ENCODE results near the gene COPB1.

The COPB1 gene

GRCh38 chr11:14542324-14542723, 42.7 kb upstream of the COPB1 start:
- DNase-seq, result no peak
- Histone ChIP-seq H3K36me3 (no peaks in the 10 kb centered on the region), H3K27ac (no peak overlapping the region)

GRCh38 chr11:14541192-14541947, 41.8 kb upstream of the COPB1 start:
- no peak for TF ChIP-seq CTCF (IDR thresholded peaks at IDR 0.05; ENCODE audit: low read depth, low read length)
- Histone ChIP-seq H3K36me3 (no peaks in the 10 kb centered on the region), H3K27me3 (ENCODE audit: insufficient read depth, low read depth, severe bottlenecking) (no peaks in the 10 kb centered on the region), H3K4me3 (ENCODE audit: low read depth, low read length) (no peak overlapping the region), H3K27ac (no peak overlapping the region), H3K9me3 (ENCODE audit: severe bottlenecking) (no peaks in the 10 kb centered on the region)
- no peak for DNase-seq

More at GRCh38 chr11:14542324-14542723, 42.7 kb upstream of the COPB1 start:
- Histone ChIP-seq H3K9me3 (ENCODE audit: severe bottlenecking) (no peaks in the 10 kb centered on the region), H3K4me3 (ENCODE audit: low read depth, low read length) (no peak overlapping the region), H3K27me3 (ENCODE audit: insufficient read depth, low read depth, severe bottlenecking) (no peaks in the 10 kb centered on the region)
- no peak for TF ChIP-seq CTCF (IDR thresholded peaks at IDR 0.05; ENCODE audit: low read depth, low read length)

GRCh38 chr11:14539982-14540421, 40.4 kb upstream of the COPB1 start:
- TF ChIP-seq CTCF (IDR thresholded peaks at IDR 0.05; ENCODE audit: low read depth, low read length), result no peak
- Histone ChIP-seq H3K36me3 (no peaks in the 10 kb centered on the region), H3K4me3 (ENCODE audit: low read depth, low read length) (no peak overlapping the region), H3K9me3 (ENCODE audit: severe bottlenecking) (no peaks in the 10 kb centered on the region), H3K27me3 (ENCODE audit: insufficient read depth, low read depth, severe bottlenecking) (no peaks in the 10 kb centered on the region), H3K27ac (no peak overlapping the region)
- no peak for DNase-seq

- no peak for DNase-seq
- H3K27me3 ChIP-seq (ENCODE audit: insufficient read depth, low read depth, severe bottlenecking), result no peaks in the 10 kb centered on the region
- no peak overlapping the region for H3K4me3 ChIP-seq (ENCODE audit: low read depth, low read length)
- no peak overlapping the region for H3K27ac ChIP-seq
- H3K36me3 ChIP-seq, result no peaks in the 10 kb centered on the region
- H3K9me3 ChIP-seq (ENCODE audit: severe bottlenecking), result no peaks in the 10 kb centered on the region
- TF ChIP-seq CTCF (IDR thresholded peaks at IDR 0.05; ENCODE audit: low read depth, low read length), result no peak
Observed at GRCh38 chr11:14538926-14539554, 39.4 kb upstream of the COPB1 start.

DNA sequence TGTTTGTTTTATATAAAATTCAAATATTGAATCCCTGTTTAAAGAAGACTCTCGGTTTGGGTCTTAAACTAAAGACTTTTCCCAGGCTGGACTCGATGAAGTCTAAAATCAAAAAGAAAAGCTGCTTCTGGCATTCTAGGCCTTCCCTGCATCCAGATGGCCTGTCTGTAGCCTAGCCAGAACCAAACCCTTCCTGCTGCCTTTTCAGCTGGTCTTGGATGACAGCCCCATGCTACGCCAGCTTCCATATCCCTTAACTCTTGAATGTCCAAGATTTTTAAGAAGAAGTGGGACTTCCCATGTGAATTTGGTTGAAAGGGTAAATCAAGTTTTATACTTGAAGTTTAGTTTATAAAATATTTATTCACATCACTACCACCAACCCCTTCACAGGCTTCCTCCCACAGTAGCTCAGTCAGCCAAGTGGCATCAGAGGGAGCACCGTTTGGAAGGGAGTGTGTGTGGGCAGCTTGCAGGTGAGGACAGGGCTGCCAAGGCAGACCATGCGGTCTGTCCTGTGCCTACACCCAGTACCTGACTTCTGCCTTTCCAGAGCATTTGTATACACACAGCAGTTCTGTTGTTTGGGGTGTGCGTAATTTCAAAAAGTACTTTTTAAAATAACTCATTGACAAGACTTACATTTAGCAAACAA, 38.8 kb upstream of the COPB1 start:
- H3K4me3 ChIP-seq (ENCODE audit: low read depth, low read length), result no peak overlapping the region
- H3K36me3 ChIP-seq, result no peaks in the 10 kb centered on the region
- no peak overlapping the region for H3K27ac ChIP-seq
- no peak for TF ChIP-seq CTCF (IDR thresholded peaks at IDR 0.05; ENCODE audit: low read depth, low read length)
- no peak for DNase-seq
- H3K27me3 ChIP-seq (ENCODE audit: insufficient read depth, low read depth, severe bottlenecking), result no peaks in the 10 kb centered on the region
- no peaks in the 10 kb centered on the region for H3K9me3 ChIP-seq (ENCODE audit: severe bottlenecking)

Data from WERI-Rb-1 (cell line).